NCI-H2171 treated with DMSO at 0.1 percent for 48 hours (cell line): ENCODE measurements around the gene C2CD3.
"Not testable (repeated sequence)": the region's sequence is repeated elsewhere in the genome, so short reads cannot be mapped to it uniquely, and the experiment has no call there.

Source experiments
- DNase-seq: peaks from one replicate; lab custom pipeline; 2025; lab: John Stamatoyannopoulos, UW

C2CD3 gene

GRCh38 chr11:74162681-74163467 lies 7.9 kb downstream of the C2CD3 start:
- DNase-seq, result no peak

GRCh38 chr11:74159642-74160041 lies 11.2 kb downstream of the C2CD3 start:
- no peak for DNase-seq

GRCh38 chr11:74157169-74157568 lies 13.6 kb downstream of the C2CD3 start:
- DNase-seq, result peak; percentile 67

GRCh38 chr11:74154620-74155281 lies 16.1 kb downstream of the C2CD3 start:
- peak; percentile 21 for DNase-seq

- DNase-seq, result no peak
Measured at GRCh38 chr11:74153224-74153623, 17.6 kb downstream of the C2CD3 start.

- DNase-seq, result no peak
Measured at GRCh38 chr11:74147199-74147929, 23.4 kb downstream of the C2CD3 start.

- DNase-seq, result no peak
Measured at GRCh38 chr11:74144592-74144991, 26.2 kb downstream of the C2CD3 start.

- no peak for DNase-seq
Measured at GRCh38 chr11:74142624-74143023, 28.2 kb downstream of the C2CD3 start.

GRCh38 chr11:74141908-74142307 lies 28.9 kb downstream of the C2CD3 start:
- no peak for DNase-seq

GRCh38 chr11:74141241-74141695 lies 29.5 kb downstream of the C2CD3 start:
- no peak for DNase-seq

GRCh38 chr11:74139919-74140431 lies 30.8 kb downstream of the C2CD3 start:
- DNase-seq, result not testable (repeated sequence)

GRCh38 chr11:74139151-74139918 lies 31.5 kb downstream of the C2CD3 start:
- DNase-seq, result no peak

GRCh38 chr11:74138572-74138971 lies 32.2 kb downstream of the C2CD3 start:
- DNase-seq, result peak; percentile 31

- no peak for DNase-seq
Measured at GRCh38 chr11:74138021-74138420, 32.8 kb downstream of the C2CD3 start.

GRCh38 chr11:74135127-74135840 lies 35.5 kb downstream of the C2CD3 start:
- DNase-seq, result no peak

- DNase-seq, result no peak
Measured at GRCh38 chr11:74134661-74135060, 36.1 kb downstream of the C2CD3 start.

GRCh38 chr11:74133436-74133835 lies 37.4 kb downstream of the C2CD3 start:
- no peak for DNase-seq

- DNase-seq, result no peak
Measured at GRCh38 chr11:74132833-74133232, 38.0 kb downstream of the C2CD3 start.

- not testable (repeated sequence) for DNase-seq
Measured at GRCh38 chr11:74129121-74129520, 41.7 kb downstream of the C2CD3 start.

GRCh38 chr11:74123008-74123448 lies 47.8 kb downstream of the C2CD3 start:
- DNase-seq, result no peak

- DNase-seq, result no peak
Measured at GRCh38 chr11:74121804-74122203, 49.0 kb downstream of the C2CD3 start.
